ENCODE results near the gene PGBD2. TPM values are rescaled to one million over a fixed set of nuclear protein-coding genes. Genes with fewer than 3 reads are reported as not detected.
A peak's percentile ranks its signal among the peaks of the same experiment; 100 is the strongest.
"Not testable (repeated sequence)": the region's sequence is repeated elsewhere in the genome, so short reads cannot be mapped to it uniquely, and the experiment has no call there.

The PGBD2 gene
- total RNA-seq, 1 donor from 2014 or later, result 16.6 TPM

DNA sequence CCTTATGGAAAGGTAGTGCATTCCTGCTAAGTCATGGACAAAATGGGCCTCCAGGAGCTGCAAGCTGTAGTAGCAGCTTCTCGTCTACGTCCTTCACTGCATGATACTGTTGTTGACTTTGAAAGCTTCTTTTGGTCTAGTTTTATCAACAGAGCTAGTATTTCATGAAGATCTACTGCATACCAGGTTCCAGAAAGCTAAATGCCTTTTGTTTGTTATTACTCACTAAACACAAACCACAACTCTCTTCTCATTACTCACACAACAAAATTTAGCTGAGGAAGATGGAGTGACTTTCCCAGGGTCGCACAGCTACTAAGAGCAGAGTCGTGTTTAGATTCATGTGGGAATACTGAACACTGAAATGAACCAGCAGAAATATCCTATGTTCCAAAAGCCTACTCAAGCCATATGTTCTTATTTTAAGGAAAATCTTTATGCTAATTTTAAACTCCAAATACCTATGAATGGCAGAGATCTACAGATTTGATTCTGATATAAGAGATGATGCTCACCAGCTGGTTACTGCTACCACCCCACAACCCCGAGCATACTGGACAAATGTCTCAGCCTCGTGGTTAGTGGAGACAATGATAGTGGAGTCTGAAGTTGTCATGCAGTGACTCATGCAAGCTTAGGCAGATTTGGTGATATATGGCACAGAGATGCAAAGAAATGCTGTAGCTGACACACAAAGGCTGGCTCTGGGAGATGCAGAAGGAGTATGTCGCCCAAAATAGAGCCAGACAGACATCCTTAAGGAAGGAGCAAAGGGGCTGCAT is 20.6 kb downstream of the PGBD2 start:
- Mint-ChIP-seq H3K4me3 (ENCODE audit: low read depth) (no peak overlapping the region), H3K27ac (peak overlapping the region; percentile 20), H3K4me1 (ENCODE audit: low read depth) (peaks cover 20% of the 10 kb centered on the region), H3K9me3 (ENCODE audit: low read depth) (no peaks in the 10 kb centered on the region), H3K36me3 (ENCODE audit: insufficient read depth) (peaks cover 15% of the 10 kb centered on the region), H3K27me3 (no peaks in the 10 kb centered on the region)
- TF ChIP-seq, protein P1, sequence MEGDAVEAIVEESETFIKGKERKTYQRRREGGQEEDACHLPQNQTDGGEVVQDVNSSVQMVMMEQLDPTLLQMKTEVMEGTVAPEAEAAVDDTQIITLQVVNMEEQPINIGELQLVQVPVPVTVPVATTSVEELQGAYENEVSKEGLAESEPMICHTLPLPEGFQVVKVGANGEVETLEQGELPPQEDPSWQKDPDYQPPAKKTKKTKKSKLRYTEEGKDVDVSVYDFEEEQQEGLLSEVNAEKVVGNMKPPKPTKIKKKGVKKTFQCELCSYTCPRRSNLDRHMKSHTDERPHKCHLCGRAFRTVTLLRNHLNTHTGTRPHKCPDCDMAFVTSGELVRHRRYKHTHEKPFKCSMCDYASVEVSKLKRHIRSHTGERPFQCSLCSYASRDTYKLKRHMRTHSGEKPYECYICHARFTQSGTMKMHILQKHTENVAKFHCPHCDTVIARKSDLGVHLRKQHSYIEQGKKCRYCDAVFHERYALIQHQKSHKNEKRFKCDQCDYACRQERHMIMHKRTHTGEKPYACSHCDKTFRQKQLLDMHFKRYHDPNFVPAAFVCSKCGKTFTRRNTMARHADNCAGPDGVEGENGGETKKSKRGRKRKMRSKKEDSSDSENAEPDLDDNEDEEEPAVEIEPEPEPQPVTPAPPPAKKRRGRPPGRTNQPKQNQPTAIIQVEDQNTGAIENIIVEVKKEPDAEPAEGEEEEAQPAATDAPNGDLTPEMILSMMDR (IDR thresholded peaks at IDR 0.05; ENCODE audit: unreplicated experiment), result no peak
- DNase-seq (ENCODE audit: low spot score, unreplicated experiment), result no peak

DNA sequence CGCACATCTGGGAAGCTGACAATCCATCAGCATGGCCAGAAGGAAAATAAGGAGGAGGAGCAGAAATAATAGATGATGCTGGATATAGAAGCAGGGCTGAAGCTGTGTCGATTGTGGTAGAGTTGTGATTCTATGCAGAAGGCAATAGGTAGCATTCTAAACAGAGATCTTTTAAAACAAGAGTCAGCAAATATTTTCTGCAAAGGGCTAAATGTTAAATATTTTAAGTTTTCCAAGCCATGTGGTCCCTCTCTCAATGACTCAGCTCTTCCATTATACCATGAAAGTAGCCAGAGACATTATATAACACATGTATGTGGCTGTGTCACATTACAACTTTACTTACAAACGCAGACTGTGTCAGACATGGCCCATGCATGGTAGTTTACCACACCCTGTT is 21.2 kb downstream of the PGBD2 start:
- Mint-ChIP-seq H3K4me1 (ENCODE audit: low read depth) (peaks cover 20% of the 10 kb centered on the region), H3K36me3 (ENCODE audit: insufficient read depth) (peaks cover 12% of the 10 kb centered on the region), H3K27ac (peak overlapping the region; percentile 59)
- not testable (repeated sequence) for DNase-seq (ENCODE audit: low spot score, unreplicated experiment); H3K27me3 Mint-ChIP-seq; H3K9me3 Mint-ChIP-seq (ENCODE audit: low read depth); H3K4me3 Mint-ChIP-seq (ENCODE audit: low read depth)

DNA sequence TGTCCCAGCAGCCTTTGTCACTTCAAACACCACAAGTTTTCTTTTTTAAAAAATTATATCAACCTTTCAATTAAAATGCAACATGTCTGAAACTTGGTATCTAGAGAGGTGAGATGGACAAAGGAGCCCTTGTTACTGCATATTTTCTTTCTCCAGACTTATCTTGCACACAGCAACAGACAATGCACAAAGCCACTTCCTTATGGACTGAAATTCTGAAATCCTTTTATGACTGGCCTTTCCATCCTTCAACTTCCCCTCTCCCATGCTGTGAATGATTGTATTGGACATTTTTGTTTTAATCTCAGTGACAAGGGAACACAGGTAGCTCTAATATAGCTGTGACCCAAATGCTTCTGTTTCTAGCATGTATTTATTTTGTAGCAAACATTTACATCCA is 22.1 kb downstream of the PGBD2 start:
- H3K4me3 Mint-ChIP-seq (ENCODE audit: low read depth); DNase-seq (ENCODE audit: low spot score, unreplicated experiment); H3K36me3 Mint-ChIP-seq (ENCODE audit: insufficient read depth); H3K9me3 Mint-ChIP-seq (ENCODE audit: low read depth); H3K27me3 Mint-ChIP-seq: not testable (repeated sequence)
- peak overlapping the region; percentile 68 for H3K27ac Mint-ChIP-seq
- peaks cover 20% of the 10 kb centered on the region for H3K4me1 Mint-ChIP-seq (ENCODE audit: low read depth)

DNA sequence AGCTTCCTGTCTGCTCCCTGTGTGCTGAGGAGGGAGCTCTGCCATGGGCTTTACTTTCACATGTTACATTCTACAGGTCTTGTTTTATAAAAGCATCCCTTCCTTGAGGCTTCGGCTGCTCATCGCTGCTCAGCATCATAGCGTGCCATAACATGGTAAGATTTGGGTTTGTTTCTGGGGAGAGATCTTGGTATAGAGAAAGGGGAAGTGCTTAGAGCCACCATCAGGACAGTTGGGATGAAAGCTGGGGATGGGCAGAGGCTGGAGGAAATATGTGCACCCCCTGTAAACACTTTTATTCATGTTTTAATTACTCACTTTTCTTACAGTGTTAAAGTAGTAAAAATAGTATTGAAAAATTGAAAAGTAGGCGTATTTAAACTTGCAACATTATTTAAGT is 24.0 kb downstream of the PGBD2 start:
- peaks cover 20% of the 10 kb centered on the region for H3K4me1 Mint-ChIP-seq (ENCODE audit: low read depth)
- H3K27me3 Mint-ChIP-seq; H3K27ac Mint-ChIP-seq; H3K9me3 Mint-ChIP-seq (ENCODE audit: low read depth); H3K4me3 Mint-ChIP-seq (ENCODE audit: low read depth); DNase-seq (ENCODE audit: low spot score, unreplicated experiment); H3K36me3 Mint-ChIP-seq (ENCODE audit: insufficient read depth): not testable (repeated sequence)

DNA sequence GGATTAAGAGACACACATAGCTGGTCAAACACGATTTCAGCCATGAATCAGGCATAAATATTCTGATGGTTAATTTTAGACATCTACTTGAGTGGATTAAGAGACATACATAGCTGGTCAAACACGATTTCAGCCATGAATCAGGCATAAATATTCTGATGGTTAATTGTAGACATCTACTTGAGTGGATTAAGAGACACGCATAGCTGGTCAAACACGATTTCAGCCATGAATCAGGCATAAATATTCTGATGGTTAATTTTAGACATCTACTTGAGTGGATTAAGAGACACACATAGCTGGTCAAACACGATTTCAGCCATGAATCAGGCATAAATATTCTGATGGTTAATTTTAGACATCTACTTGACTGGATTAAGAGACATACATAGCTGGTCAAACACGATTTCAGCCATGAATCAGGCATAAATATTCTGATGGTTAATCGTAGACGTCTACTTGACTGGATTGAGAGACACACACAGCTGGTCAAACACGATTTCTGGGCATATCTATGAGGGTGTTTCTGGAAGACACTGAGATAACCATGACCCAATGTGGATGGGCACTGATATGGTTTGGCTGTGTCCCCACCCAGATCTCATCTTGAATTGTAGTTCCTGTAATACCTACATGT is 32.3 kb downstream of the PGBD2 start:
- not testable (repeated sequence) for H3K36me3 Mint-ChIP-seq (ENCODE audit: insufficient read depth); H3K27me3 Mint-ChIP-seq; H3K27ac Mint-ChIP-seq; DNase-seq (ENCODE audit: low spot score, unreplicated experiment); H3K4me3 Mint-ChIP-seq (ENCODE audit: low read depth); H3K9me3 Mint-ChIP-seq (ENCODE audit: low read depth); H3K4me1 Mint-ChIP-seq (ENCODE audit: low read depth)

DNA sequence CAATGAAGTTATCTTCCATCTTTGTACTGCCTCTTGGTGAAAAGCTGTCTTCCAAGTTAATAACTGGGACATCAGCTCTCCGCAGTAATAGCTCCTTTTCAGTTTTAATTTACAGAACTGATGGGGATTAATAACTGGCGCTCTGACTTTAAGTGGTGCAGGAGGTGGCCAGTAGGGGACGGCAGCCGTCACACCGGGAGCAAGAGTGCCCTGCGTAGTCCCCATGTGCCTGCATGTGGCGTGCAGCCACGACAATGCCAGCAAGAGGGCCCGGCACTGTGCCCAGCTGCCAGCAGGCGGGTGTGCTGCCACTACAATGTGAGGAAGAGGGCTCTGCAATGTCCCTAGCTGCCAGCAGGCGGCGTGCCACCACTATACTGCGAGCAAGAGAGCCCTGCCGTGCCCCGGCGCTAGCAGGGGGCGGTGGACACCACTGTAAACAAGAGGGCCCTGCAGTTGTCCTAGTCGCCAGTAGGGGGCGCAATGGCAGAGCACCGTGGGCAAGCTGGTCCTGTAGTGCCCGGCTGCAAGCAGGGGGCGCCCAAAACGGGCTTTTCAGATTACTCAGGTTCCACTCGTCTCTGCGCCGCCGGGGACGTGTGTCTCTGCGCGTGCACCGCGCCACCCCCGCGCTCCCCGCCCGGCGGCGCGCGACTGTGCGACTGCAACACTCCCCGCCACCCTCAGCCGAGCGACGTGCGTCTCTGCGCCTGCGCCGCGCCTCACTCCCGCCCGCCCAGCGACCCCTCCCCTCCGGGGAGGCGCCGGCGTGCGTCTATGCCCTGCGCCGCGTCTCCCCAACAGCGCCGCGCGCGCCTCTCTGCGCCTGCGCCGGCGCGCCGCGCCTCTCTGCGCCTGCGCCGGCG is 38.3 kb downstream of the PGBD2 start:
- not testable (repeated sequence) for H3K36me3 Mint-ChIP-seq (ENCODE audit: insufficient read depth); H3K9me3 Mint-ChIP-seq (ENCODE audit: low read depth); H3K27me3 Mint-ChIP-seq; H3K4me3 Mint-ChIP-seq (ENCODE audit: low read depth); H3K27ac Mint-ChIP-seq; H3K4me1 Mint-ChIP-seq (ENCODE audit: low read depth); DNase-seq (ENCODE audit: low spot score, unreplicated experiment)

DNA sequence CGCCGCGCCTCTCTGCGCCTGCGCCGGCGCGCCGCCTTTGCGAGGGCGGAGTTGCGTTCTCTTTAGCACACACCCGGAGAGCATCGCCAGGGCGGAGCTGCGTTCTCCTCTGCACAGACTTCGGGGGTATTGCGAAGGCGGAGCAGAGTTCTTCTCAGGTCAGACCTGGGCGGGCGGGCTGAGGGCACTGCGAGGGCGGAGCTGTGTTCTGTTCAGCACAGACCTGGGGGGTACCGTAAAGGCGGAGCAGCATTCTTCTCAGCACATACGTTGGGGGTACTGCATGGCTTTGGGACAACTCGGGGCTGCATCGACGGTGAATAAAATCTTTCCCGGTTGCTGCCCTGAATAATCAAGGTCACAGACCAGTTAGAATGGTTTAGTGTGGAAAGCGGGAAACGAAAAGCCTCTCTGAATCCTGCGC is 39.0 kb downstream of the PGBD2 start:
- H3K27ac Mint-ChIP-seq; DNase-seq (ENCODE audit: low spot score, unreplicated experiment); H3K4me3 Mint-ChIP-seq (ENCODE audit: low read depth); H3K27me3 Mint-ChIP-seq; H3K36me3 Mint-ChIP-seq (ENCODE audit: insufficient read depth); H3K9me3 Mint-ChIP-seq (ENCODE audit: low read depth); H3K4me1 Mint-ChIP-seq (ENCODE audit: low read depth): not testable (repeated sequence)

DNA sequence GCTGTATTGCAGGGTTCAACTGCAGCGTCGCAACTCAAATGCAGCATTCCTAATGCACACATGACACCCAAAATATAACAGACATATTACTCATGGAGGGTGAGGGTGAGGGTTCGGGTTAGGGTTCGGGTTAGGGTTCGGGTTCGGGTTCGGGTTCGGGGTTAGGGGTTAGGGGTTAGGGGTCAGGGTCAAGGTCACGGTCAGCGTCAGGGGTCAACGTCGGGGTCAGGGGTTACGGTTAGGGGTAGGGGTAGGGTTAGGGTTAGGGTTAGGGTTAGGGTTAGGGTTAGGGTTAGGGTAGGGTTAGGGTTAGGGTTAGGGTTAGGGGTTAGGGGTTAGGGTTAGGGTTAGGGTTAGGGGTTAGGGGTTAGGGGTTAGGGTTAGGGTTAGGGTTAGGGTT is 39.4 kb downstream of the PGBD2 start:
- not testable (repeated sequence) for H3K9me3 Mint-ChIP-seq (ENCODE audit: low read depth); H3K27ac Mint-ChIP-seq; DNase-seq (ENCODE audit: low spot score, unreplicated experiment); H3K4me1 Mint-ChIP-seq (ENCODE audit: low read depth); H3K36me3 Mint-ChIP-seq (ENCODE audit: insufficient read depth); H3K27me3 Mint-ChIP-seq; H3K4me3 Mint-ChIP-seq (ENCODE audit: low read depth)

DNA sequence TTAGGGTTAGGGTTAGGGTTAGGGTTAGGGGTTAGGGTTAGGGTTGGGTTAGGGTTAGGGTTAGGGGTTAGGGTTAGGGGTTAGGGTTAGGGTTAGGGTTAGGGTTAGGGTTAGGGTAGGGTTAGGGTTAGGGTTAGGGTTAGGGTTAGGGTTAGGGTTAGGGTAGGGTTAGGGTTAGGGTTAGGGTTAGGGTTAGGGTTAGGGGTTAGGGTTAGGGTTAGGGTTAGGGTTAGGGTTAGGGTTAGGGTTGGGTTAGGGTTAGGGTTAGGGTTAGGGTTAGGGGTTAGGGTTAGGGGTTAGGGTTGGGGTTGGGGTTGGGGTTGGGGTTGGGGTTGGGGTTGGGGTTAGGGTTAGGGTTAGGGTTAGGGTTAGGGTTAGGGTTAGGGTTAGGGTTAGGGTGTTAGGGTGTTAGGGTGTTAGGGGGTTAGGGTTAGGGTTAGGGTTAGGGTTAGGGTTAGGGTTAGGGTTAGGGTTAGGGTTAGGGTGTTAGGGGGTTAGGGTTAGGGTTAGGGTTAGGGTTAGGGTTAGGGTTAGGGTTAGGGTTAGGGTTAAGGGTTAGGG is 39.9 kb downstream of the PGBD2 start:
- not testable (repeated sequence) for DNase-seq (ENCODE audit: low spot score, unreplicated experiment); H3K27ac Mint-ChIP-seq; H3K27me3 Mint-ChIP-seq; H3K4me1 Mint-ChIP-seq (ENCODE audit: low read depth); H3K9me3 Mint-ChIP-seq (ENCODE audit: low read depth); H3K4me3 Mint-ChIP-seq (ENCODE audit: low read depth); H3K36me3 Mint-ChIP-seq (ENCODE audit: insufficient read depth)

Measured in progenitor cell of endocrine pancreas (in vitro differentiated cells).